Measurements from ENCODE around the gene POLE. TPM values are rescaled to one million over a fixed set of nuclear protein-coding genes. Genes with fewer than 3 reads are reported as not detected.

POLE gene
- total and polyA plus RNA-seq, 8 donors, result 29.2 to 60.5 (median 56.0) TPM

DNA sequence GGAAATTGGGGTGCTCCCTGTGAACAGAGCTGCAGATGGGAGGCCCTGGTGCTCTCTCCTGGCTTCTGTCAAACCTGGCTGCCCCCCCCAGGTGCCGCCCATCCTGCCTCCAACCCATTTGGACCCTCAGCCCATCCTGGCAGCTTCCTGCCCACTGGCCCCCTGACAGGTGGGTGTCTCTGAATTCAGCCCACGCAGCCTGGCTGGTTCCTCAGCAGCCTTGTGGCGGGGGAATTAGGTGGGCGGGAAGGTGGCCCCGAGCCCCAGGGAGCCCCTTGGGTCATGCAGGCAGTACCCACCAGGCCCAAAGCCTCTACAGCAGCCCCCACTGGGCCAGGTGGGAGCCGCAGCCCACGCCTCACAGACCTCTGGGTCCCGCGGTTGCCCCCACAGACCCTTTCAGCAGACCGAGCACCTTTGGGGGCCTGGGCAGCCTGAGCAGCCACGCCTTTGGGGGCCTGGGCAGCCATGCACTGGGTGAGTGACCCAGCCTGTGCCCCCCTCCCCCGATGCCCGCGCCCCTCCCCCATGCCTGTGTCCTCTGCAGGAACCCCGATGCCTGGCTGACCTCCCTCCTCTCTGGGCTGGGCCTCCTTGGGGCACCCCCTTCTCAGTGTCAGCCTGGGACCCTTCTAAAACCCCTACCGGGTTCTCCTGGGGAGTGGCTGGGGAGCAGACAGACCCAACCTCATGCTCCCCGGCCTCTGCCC lies 105.6 kb downstream of the POLE start:
- H3K27me3 ChIP-seq, result no peaks in the 10 kb centered on the region
- intact Hi-C loops (cut with DNase I), result no loop called here
- no peak overlapping the region for H3K4me3 ChIP-seq
- peaks cover 0 to 4% of the 10 kb centered on the region in 2 donors for H3K4me1 ChIP-seq
- no peak for ATAC-seq
- TF ChIP-seq, protein P1, sequence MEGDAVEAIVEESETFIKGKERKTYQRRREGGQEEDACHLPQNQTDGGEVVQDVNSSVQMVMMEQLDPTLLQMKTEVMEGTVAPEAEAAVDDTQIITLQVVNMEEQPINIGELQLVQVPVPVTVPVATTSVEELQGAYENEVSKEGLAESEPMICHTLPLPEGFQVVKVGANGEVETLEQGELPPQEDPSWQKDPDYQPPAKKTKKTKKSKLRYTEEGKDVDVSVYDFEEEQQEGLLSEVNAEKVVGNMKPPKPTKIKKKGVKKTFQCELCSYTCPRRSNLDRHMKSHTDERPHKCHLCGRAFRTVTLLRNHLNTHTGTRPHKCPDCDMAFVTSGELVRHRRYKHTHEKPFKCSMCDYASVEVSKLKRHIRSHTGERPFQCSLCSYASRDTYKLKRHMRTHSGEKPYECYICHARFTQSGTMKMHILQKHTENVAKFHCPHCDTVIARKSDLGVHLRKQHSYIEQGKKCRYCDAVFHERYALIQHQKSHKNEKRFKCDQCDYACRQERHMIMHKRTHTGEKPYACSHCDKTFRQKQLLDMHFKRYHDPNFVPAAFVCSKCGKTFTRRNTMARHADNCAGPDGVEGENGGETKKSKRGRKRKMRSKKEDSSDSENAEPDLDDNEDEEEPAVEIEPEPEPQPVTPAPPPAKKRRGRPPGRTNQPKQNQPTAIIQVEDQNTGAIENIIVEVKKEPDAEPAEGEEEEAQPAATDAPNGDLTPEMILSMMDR (IDR thresholded peaks at IDR 0.05), result no peak
- H3K9me3 ChIP-seq, result no peaks in the 10 kb centered on the region
- no peak overlapping the region for H3K27ac ChIP-seq
- peaks cover 0 to 30% of the 10 kb centered on the region in 2 donors for H3K36me3 ChIP-seq
- DNase-seq, result no peak

DNA sequence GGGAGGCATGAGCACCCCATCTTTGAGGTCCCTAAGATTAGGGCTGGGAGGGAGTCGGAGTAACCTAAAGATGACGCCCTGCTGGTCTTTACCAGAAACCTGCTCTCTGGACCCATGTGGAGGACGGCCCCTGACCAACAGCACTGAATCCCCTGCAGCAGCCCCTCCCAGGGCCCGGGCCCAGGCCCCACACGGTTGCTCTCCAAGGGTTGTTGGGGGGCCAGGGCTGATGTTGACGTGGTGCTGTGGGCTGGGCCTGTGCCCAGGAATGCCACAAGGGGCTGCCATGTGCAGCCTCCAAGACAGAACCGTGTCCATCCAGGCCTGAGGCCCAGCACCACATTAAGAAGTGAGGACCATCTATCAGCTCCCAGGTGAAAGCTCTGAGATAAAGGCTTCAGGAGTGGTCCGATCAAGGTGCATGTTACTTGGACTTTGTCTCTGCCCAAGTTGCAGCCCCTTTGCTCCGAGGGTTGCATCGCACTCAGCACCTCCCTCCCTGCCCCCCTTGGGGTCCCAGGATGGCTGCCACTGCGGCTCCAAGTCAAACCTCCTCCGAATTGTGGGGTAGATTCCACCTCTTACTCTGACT lies 106.3 kb downstream of the POLE start:
- Histone ChIP-seq H3K36me3 (peaks cover 0 to 37% of the 10 kb centered on the region in 2 donors), H3K27ac (no peak overlapping the region), H3K4me3 (no peak overlapping the region), H3K9me3 (no peaks in the 10 kb centered on the region), H3K27me3 (no peaks in the 10 kb centered on the region), H3K4me1 (peaks cover 0 to 4% of the 10 kb centered on the region in 2 donors)
- intact Hi-C loops (cut with DNase I), result no loop called here
- no peak for ATAC-seq
- DNase-seq, result no peak
- TF ChIP-seq, protein P1 (IDR thresholded peaks at IDR 0.05), result no peak

DNA sequence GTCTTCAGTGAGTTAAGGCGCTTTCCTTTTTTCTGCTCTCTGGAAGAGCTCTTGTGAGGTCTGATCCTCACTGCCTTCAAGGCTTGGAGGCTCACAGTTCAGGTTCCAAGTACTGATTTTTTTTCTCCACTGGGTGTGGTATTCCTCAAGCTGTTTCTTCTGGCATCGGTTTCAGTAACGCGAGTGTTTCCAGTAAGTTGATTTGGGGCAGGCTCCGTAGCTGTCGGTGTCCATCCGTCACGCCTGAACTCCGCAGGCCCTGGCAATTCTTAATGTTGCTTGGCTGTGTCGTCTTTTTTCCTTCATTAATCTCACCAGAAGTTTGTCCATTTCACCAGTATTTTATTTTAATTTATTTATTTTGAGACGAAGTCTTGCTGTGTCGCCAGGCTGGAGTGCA lies 107.4 kb downstream of the POLE start:
- Histone ChIP-seq H3K4me1 (peaks cover 0 to 4% of the 10 kb centered on the region in 2 donors), H3K9me3 (no peaks in the 10 kb centered on the region)
- ATAC-seq, result no peak

DNA sequence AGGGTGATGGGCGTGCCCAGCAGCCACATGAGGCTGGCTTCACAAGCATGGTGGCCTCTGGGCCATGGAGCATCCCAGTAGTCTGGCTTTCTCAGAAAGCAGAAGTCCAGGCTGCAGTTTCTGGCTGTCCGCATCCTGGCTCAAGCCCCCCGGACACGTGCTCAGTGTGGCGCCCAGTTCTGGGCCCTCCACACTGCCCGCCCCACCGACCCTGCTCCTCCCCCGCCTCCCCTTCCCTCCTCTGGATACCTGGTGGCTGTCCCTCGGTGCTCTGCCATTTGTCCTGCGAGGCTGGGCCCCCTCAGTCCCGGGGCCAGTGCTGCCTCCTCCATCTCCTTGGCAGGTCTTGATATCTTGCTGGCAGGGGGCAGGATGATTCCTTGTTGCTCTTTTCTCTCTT lies 108.3 kb downstream of the POLE start:
- peaks cover 0 to 4% of the 10 kb centered on the region in 2 donors for H3K4me1 ChIP-seq
- H3K9me3 ChIP-seq, result no peaks in the 10 kb centered on the region
- ATAC-seq (no peak), DNase-seq (no peak)
- H3K36me3 ChIP-seq, result peaks cover 0 to 57% of the 10 kb centered on the region in 2 donors
- no peaks in the 10 kb centered on the region for H3K27me3 ChIP-seq
- H3K27ac ChIP-seq, result no peak overlapping the region
- TF ChIP-seq, protein P1 (IDR thresholded peaks at IDR 0.05), result no peak
- intact Hi-C loops (cut with DNase I), result no loop called here
- H3K4me3 ChIP-seq, result no peak overlapping the region

More for the DNA sequence above, 107.4 kb downstream of the POLE start:
- peaks cover 0 to 48% of the 10 kb centered on the region in 2 donors for H3K36me3 ChIP-seq
- intact Hi-C loops (cut with DNase I), result no loop called here
- no peak for DNase-seq
- TF ChIP-seq, protein P1 (IDR thresholded peaks at IDR 0.05), result no peak
- H3K27me3 ChIP-seq, result no peaks in the 10 kb centered on the region
- H3K27ac ChIP-seq, result no peak overlapping the region
- H3K4me3 ChIP-seq, result no peak overlapping the region

DNA sequence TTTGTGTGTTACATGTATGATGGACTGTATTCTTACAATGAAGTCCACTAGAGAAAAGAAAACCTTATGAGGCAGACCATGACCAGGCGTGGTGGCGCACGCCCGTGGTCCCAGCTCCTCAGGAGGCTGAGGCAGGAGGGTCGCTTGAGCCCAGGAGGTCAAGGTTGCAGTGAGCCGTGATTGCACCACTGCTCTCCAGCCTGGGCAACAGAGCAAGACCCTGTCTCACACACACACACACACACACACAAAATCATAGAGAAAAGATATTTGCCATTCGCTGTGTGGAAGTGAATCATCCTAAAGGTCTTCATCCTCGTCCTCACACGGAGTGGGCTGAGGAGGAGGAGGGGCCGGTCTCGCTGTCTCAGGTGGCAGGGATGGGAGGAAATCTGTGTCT lies 109.0 kb downstream of the POLE start:
- Histone ChIP-seq H3K4me1 (peaks cover 0 to 4% of the 10 kb centered on the region in 2 donors), H3K27me3 (no peaks in the 10 kb centered on the region), H3K27ac (no peak overlapping the region), H3K4me3 (no peak overlapping the region), H3K36me3 (peaks cover 0 to 59% of the 10 kb centered on the region in 2 donors), H3K9me3 (no peaks in the 10 kb centered on the region)
- DNase-seq, result no peak
- ATAC-seq, result no peak
- TF ChIP-seq, protein P1 (IDR thresholded peaks at IDR 0.05), result no peak
- intact Hi-C loops (cut with DNase I), result no loop called here
